HCT116 (cell line): ENCODE data around the gene AUTS2.

ENCODE experiments used
- CEBPB ChIP-seq: IDR thresholded peaks from 2 replicates; pipeline ENCODE4 v1.6.1; 2012; ENCODE audit warnings: low read depth
- CTCF ChIP-seq, 3 experiments: fragments of 200-600 bp in 1 of 3; sonication (generic) in 1 of 3; IDR thresholded peaks in 2 of 3; conservative IDR thresholded peaks in 1 of 3; 2 replicates each; pipeline ENCODE4 v1.5.1; 2012 to 2017; ENCODE audit warnings: low read depth in 2 of 3, low read length in 2 of 3, antibody characterized with exemption in 1 of 3, borderline replicate concordance in 1 of 3, control low read depth in 1 of 3, mild to moderate bottlenecking in 1 of 3, mixed read lengths in 1 of 3, mixed run types in 1 of 3, moderate library complexity in 1 of 3; ENCODE audit not compliant: insufficient read depth in 1 of 3
- EZH2 ChIP-seq: fragments of 200-600 bp; sonication (generic); IDR thresholded peaks from 2 replicates; pipeline ENCODE4 v1.6.1; 2017; ENCODE audit warnings: antibody characterized with exemption, mixed run types
- EZH2phosphoT487 ChIP-seq: fragments of 200-600 bp; IDR thresholded peaks from 2 replicates; pipeline ENCODE4 v1.6.1; 2018; ENCODE audit warnings: antibody characterized with exemption, borderline replicate concordance
- POLR2A ChIP-seq: IDR thresholded peaks from 2 replicates; pipeline ENCODE4 v1.7.0; 2011; ENCODE audit warnings: borderline replicate concordance; ENCODE audit not compliant: insufficient read depth, insufficient read length; ENCODE audit errors: extremely low read depth
- POLR2AphosphoS5 ChIP-seq: IDR thresholded peaks from 2 replicates; pipeline ENCODE4 v1.6.1; 2011; ENCODE audit warnings: mild to moderate bottlenecking, low read depth, low read length, moderate library complexity
- RAD21 ChIP-seq: IDR thresholded peaks from 2 replicates; pipeline ENCODE4 v1.6.1; 2012; ENCODE audit warnings: low read depth, mild to moderate bottlenecking
- REST ChIP-seq: IDR thresholded peaks from 2 replicates; pipeline ENCODE4 v1.6.1; 2012; ENCODE audit warnings: low read depth
- YY1 ChIP-seq: IDR thresholded peaks from 2 replicates; pipeline ENCODE4 v1.6.1; 2011; ENCODE audit warnings: low read length, low read depth, moderate library complexity, mild to moderate bottlenecking; ENCODE audit not compliant: insufficient replicate concordance; ENCODE audit errors: extremely low read depth
- ZBTB33 ChIP-seq: IDR thresholded peaks from 2 replicates; pipeline ENCODE4 v1.6.1; 2011; ENCODE audit warnings: mild to moderate bottlenecking, low read length, moderate library complexity; ENCODE audit not compliant: insufficient replicate concordance; ENCODE audit errors: extremely low read depth
- ZNF274 ChIP-seq: fragments of 200-500 bp; sonication (Bioruptor generic); IDR thresholded peaks from 2 replicates; pipeline ENCODE4 v1.6.1; 2014; ENCODE audit warnings: mild to moderate bottlenecking, low read depth, low read length, inconsistent platforms

- no peak for TF ChIP-seq CTCF (IDR thresholded peaks at IDR 0.05 in 2 of 3, conservative IDR thresholded peaks at IDR 0.05 in 1 of 3; ENCODE audit: borderline replicate concordance in 1 of 3, insufficient read depth in 1 of 3, low read depth in 2 of 3, low read length in 2 of 3)
- TF ChIP-seq EZH2phosphoT487, result no peak
- no peak for TF ChIP-seq POLR2AphosphoS5
- TF ChIP-seq EZH2, result no peak
- no peak for TF ChIP-seq REST
- TF ChIP-seq ZBTB33, result no peak
- no peak for TF ChIP-seq CEBPB
- no peak for TF ChIP-seq YY1
- TF ChIP-seq POLR2A, result no peak
- TF ChIP-seq RAD21, result no peak
- no peak for TF ChIP-seq ZNF274
These were observed 758.6 kb downstream of the AUTS2 start for GRCh38 chr7:70356787-70357328.
